HG03025 (cell line): ENCODE measurements around the gene C15orf61.

Experiments
- ATAC-seq: cut with Tn5 transposase; IDR thresholded peaks from one replicate; pipeline ENCODE4 v1.9.1; 2021; ENCODE audit warnings: mild to moderate bottlenecking, moderate library complexity; ENCODE audit not compliant: unreplicated experiment, low FRiP score

The C15orf61 gene

GRCh38 chr15:67521029-67521782 is at the start of gene C15orf61:
C15orf61 (plus strand) TSS chr15:67521131; CDS start chr15:67521249, 118 bp downstream.
- ATAC-seq = peak; percentile 77

GRCh38 chr15:67472957-67473356 is 48.0 kb upstream of the C15orf61 start:
- no peak for ATAC-seq

GRCh38 chr15:67474405-67475110 is 46.4 kb upstream of the C15orf61 start:
- no peak for ATAC-seq

- ATAC-seq = no peak
These were observed 41.0 kb upstream of the C15orf61 start for GRCh38 chr15:67479781-67480505.

- ATAC-seq = no peak
These were observed 40.2 kb upstream of the C15orf61 start for GRCh38 chr15:67480741-67481140.

GRCh38 chr15:67481680-67482079 is 39.3 kb upstream of the C15orf61 start:
- no peak for ATAC-seq

GRCh38 chr15:67495585-67495984 is 25.3 kb upstream of the C15orf61 start:
- no peak for ATAC-seq

GRCh38 chr15:67501177-67501835 is 19.6 kb upstream of the C15orf61 start:
- no peak for ATAC-seq

GRCh38 chr15:67501836-67502461 is 19.0 kb upstream of the C15orf61 start:
- no peak for ATAC-seq

- no peak for ATAC-seq
These were observed 16.9 kb upstream of the C15orf61 start for GRCh38 chr15:67504056-67504455.

GRCh38 chr15:67504796-67505195 is 16.1 kb upstream of the C15orf61 start:
- ATAC-seq = no peak

GRCh38 chr15:67505675-67506572 is 15.0 kb upstream of the C15orf61 start:
- no peak for ATAC-seq

- ATAC-seq = no peak
These were observed 13.9 kb upstream of the C15orf61 start for GRCh38 chr15:67506775-67507747.

- no peak for ATAC-seq
These were observed 12.5 kb upstream of the C15orf61 start for GRCh38 chr15:67508407-67508806.

- no peak for ATAC-seq
These were observed 11.0 kb upstream of the C15orf61 start for GRCh38 chr15:67509918-67510317.

GRCh38 chr15:67510597-67511190 is 10.2 kb upstream of the C15orf61 start:
- ATAC-seq = no peak

GRCh38 chr15:67511606-67512005 is 9.3 kb upstream of the C15orf61 start:
- ATAC-seq = no peak

GRCh38 chr15:67512140-67512539 is 8.8 kb upstream of the C15orf61 start:
- no peak for ATAC-seq
